SK-N-SH treated with all-trans-retinoic acid at 6 μM for 48 hours (cell line): ENCODE measurements around the gene ULK4.
"Not testable (repeated sequence)": the region's sequence is repeated elsewhere in the genome, so short reads cannot be mapped to it uniquely, and the experiment has no call there.

Experiments used
- ESRRG ChIP-seq: fragments of 250-450 bp; sonication (Bioruptor Pico); IDR thresholded peaks from 2 replicates; pipeline ENCODE4 v1.6.1; 2021; ENCODE audit warnings: mild to moderate bottlenecking
- ZFP3 ChIP-seq: fragments of 250-450 bp; sonication (Bioruptor Pico); IDR thresholded peaks from 2 replicates; pipeline ENCODE4 v1.5.0; 2020; ENCODE audit warnings: mild to moderate bottlenecking, moderate library complexity
- TF ChIP-seq, protein P1 (sequence below): fragments of 250-450 bp; sonication (Bioruptor Pico); IDR thresholded peaks from 2 replicates; pipeline ENCODE4 v1.8.0; 2020; ENCODE audit warnings: mild to moderate bottlenecking, moderate library complexity, borderline replicate concordance
- TF ChIP-seq, protein P2 (sequence below): fragments of 250-450 bp; sonication (Bioruptor Pico); IDR thresholded peaks from 2 replicates; pipeline ENCODE4 v1.5.1; 2020; ENCODE audit warnings: low read depth, mild to moderate bottlenecking, moderate library complexity

DNA sequence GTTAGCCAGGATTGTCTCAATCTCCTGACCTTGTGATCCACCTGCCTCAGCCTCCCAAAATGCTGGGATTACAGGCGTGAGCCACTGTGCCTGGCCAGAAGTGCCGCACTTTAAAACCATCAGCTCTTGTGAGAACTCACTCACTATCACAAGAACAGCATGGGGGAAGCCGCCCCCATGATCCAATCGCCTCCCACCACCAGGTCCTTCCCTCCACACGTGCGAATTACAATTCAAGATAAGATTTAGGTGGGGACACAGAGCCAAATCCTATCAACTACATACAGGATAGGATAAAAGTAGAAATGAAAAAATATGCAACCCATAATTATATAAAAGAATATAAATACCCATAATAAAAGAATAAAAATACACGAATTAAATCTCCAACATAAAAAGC, 199.0 kb downstream of the ULK4 start:
- TF ChIP-seq, protein P1, sequence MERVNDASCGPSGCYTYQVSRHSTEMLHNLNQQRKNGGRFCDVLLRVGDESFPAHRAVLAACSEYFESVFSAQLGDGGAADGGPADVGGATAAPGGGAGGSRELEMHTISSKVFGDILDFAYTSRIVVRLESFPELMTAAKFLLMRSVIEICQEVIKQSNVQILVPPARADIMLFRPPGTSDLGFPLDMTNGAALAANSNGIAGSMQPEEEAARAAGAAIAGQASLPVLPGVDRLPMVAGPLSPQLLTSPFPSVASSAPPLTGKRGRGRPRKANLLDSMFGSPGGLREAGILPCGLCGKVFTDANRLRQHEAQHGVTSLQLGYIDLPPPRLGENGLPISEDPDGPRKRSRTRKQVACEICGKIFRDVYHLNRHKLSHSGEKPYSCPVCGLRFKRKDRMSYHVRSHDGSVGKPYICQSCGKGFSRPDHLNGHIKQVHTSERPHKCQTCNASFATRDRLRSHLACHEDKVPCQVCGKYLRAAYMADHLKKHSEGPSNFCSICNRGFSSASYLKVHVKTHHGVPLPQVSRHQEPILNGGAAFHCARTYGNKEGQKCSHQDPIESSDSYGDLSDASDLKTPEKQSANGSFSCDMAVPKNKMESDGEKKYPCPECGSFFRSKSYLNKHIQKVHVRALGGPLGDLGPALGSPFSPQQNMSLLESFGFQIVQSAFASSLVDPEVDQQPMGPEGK (CRISPR knock-in tag): not testable (repeated sequence)
- TF ChIP-seq, protein P2, sequence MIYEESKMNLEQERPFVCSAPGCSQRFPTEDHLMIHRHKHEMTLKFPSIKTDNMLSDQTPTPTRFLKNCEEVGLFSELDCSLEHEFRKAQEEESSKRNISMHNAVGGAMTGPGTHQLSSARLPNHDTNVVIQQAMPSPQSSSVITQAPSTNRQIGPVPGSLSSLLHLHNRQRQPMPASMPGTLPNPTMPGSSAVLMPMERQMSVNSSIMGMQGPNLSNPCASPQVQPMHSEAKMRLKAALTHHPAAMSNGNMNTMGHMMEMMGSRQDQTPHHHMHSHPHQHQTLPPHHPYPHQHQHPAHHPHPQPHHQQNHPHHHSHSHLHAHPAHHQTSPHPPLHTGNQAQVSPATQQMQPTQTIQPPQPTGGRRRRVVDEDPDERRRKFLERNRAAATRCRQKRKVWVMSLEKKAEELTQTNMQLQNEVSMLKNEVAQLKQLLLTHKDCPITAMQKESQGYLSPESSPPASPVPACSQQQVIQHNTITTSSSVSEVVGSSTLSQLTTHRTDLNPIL (CRISPR knock-in tag): not testable (repeated sequence)
- TF ChIP-seq ESRRG; ZFP3 (CRISPR knock-in tag): not testable (repeated sequence)
